ENCODE results near the gene KAZN.

The KAZN gene

DNA sequence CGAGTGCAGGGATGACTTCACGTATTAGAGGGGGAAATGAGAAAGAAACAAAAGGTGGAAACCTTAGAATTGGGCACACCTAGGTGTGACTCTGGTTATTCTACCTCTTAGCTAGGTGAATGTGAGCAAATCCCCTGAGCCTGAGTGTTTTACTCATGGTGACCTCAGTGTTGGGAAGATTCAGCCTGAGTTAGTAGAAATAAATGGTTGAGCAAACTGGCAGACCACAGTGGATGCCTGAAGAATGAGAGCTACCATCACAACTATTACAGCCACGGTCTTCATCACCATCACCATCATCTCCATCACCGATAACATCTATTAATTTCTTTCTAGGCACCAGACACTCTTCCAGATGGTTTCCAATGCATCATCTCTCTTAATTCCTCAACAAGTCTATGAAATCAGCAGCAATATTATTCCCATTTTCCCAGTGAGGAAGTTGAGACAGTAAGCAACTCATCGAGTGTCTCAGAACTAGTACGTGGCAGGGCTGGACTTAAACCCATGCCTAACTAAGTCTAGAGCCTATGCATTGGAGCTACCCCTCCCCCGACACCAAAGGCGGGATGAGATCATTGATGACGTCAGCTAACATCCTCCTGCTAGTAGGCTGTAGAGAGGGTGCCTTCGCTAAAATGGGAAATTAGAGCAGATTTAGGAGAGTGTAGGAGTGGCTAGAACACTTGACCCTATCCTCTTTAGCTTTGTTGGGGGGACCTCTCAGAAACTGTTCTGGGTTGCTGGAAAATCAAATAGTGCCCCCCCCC is 7.9 kb upstream of the KAZN start:
- no peak for DNase-seq (ENCODE audit: low read depth in 2 of 2)

DNA sequence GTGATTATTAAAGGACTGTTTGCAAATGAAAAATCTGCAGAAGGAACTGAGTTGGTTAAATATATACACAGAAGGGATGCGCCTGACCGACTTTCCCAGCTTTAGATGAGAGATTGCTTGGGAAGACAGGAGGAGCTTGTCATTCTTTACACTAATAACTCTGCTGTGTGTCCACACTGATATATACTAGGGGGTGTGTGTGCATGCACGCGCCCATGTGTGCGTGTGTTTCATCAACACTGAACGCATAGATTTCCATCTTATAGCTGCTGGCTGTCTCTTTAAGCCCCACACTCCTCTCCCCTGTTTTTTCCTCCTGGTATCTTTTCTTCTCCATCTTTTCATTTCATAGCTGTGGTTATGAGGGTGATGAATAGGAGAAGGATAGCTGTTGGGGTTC is 6.9 kb upstream of the KAZN start:
- no peak for DNase-seq (ENCODE audit: low read depth in 2 of 2)

DNA sequence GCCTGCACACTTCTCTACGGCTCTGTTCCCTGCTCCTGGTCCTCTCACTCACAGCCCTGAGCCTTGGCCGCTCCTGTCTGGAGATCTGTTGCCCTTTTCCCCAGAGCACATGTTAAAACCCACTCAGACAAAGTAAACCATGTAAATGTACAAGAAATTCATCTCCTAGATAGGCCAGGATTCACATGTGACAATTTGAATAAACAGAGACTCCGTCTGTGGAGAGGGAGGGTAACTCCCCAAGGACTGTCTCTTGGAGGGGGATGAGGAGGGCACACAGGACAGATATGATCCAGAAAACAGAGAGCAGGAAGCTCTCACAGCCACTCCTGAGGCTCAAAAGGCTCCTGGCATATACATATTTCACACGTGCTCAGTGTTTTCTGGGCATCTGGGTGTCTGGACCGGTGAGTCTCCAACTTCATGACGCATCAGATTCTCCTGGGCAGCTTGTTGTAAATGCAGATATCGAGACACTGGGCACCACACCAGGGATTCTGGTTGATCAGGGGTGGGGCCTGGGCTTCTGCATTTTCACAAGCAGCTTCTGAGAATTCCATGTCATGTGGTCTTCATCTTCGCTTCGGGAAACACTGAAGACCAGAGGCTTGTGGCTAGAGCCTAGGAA is 6.4 kb upstream of the KAZN start:
- DNase-seq (ENCODE audit: low read depth in 2 of 2), result no peak

DNA sequence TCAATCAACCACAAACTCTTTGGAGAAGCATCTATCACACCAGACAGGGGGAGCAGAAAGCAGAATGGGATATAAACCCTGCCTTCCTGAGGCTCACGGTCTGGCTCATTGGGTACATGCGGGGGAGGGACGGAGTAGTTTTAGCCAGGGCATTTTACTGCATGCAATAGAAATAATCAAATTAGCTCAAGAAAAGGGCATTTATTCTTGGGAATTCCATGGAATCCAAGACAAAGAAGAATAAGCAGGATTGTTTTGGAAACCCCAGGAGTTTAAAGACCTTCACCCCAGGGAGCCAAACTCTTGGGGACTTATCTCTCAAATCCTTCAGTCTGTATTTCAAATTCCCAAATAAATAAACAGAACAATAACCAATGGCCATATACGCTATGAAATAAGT is 5.2 kb upstream of the KAZN start:
- DNase-seq (ENCODE audit: low read depth in 2 of 2), result no peak

DNA sequence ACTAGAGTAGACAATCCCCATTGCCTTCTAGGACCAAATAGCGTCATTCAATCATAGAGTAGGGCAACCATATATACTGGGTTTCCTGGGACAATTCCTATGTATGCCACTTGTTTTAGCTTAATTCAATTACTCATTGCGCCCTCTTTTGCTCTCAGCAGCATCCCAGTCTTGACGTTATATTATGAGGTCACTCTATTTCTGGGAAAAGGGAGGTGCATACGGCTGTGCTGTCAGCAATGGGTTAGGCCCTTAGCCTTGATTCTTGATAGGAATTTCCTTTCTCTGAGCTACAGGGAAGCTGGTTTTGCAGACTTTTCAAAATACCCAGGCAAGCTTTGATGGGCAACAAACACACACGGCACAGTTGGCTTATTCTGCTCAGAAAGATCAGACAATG is 4.4 kb upstream of the KAZN start:
- DNase-seq (ENCODE audit: low read depth in 2 of 2), result no peak

DNA sequence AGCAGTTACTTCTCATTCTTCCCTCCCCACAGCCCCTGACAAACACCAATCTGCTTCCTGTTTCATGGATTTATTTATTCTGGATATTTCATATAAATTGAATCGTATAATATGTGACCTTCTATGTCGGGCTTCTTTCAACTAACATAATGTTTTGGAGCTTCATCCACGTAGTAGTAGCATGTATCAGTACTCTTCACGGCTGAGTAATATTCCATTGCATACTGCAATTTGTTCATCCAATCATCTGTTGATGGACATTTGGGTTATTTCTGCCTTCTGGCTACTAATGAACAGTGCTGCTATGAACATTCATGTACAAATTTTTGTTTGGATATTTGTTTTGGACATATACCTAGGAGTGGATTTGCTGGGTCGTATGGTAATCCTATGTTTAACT is 1.9 kb upstream of the KAZN start:
- DNase-seq (ENCODE audit: low read depth in 2 of 2), result no peak

DNA sequence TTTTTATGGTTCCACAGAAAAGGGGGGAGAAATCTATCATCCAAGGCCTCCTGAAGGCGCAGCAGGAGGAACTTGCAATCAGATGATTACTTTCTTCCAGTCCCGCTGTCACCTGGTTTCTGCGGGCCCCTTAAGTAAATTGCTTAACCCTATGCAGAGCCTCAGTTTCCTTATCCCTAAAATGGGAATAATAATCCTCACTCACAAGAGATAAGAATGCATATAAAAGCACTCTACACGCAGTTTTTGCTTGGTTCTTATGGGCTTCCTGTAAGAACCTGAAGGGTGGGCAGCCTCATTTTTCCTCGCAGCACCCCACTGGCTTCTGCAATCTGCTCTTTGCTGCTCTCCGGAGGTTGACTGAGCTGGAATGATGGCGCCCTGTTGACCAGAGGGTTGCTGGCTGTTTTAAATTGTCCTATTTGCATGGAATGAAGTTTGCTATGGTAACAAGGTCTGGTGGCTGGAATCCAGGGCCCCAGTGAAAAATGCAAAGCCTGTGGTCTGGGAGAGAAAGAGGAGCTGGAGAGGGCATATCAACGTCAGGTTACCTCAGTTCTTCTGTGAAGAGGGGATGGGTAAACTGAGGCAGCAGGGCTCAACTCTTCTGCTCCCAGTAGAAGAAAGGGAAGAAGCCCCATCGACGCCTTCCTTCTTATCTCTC is 1.0 kb upstream of the KAZN start:
- no peak for DNase-seq (ENCODE audit: low read depth in 2 of 2)

DNA sequence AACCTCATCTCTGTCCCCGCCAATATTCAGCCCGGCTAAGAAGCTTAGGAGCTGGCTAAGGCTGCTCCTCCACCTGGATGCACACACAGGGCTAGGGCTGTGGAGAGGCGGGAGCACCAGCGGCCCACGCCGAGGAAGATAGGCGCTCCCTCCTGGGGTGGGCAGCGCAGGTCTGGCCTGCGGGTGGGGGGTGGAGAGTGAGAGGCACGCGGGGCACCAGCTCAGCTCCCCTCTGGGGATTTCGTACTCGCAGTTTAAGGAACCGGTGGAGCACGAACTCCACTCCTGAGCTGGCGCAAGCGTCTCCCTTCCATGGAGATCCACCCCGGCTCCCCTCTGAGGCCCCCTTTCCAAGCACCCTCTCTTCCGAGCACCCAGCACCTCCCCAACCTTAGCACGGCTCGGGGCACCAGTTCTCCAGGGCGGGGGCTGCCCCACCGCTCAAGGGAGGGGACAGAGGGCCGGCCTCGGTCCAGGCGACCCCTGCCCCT is 433 bp upstream of the KAZN start:
- no peak for DNase-seq (ENCODE audit: low read depth in 2 of 2)

DNA sequence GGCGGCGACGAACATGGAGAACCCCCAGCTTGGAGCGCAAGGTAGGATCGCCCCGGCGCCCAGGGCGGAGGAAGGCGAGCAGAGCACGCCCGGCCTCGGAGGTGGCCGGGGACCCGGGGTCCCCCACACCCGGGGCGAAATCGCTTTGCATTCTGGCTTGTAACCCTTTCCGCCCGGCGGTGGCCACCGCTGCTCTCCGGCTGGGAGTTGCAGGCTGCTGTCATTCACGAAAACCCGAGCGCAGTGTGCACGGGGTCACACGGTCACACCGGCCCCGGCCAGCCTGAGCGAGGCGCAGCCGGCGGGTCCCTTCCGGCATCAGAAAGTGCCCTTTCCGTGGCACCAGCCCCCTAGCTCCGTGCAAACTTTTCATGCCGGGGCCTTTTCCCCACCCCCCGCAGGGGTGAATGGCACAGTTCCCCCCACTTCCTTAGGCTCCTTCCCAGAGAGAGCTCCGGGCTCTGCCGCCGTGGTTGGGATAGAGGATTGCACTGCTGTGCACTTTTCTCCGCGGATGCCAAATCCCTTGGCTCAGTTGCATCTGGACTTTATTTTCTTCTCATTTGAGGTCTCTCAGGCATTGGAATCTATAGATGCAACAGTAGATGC is 802 bp downstream of the KAZN start:
- no peak for DNase-seq (ENCODE audit: low read depth in 2 of 2)

DNA sequence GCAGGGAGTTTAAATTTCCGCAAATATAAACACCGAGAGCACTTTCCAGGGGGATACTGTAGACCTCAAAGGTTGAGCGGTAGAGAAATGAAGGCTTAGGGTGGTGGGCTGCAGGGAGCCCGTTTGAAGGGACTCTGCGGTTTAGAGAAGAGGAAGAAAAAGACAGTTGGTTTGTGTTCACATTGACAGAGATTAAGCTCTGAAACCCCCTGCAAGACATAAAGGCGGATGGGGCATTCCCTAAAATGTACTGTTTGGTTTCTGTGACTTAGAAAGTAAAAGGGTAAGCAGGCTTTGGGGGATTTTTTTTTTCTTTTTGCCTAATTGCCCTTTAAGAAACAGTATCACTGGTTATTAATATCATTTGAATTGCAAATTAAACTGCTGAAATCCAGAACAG is 1.3 kb downstream of the KAZN start:
- DNase-seq (ENCODE audit: low read depth in 2 of 2), result no peak

DNA sequence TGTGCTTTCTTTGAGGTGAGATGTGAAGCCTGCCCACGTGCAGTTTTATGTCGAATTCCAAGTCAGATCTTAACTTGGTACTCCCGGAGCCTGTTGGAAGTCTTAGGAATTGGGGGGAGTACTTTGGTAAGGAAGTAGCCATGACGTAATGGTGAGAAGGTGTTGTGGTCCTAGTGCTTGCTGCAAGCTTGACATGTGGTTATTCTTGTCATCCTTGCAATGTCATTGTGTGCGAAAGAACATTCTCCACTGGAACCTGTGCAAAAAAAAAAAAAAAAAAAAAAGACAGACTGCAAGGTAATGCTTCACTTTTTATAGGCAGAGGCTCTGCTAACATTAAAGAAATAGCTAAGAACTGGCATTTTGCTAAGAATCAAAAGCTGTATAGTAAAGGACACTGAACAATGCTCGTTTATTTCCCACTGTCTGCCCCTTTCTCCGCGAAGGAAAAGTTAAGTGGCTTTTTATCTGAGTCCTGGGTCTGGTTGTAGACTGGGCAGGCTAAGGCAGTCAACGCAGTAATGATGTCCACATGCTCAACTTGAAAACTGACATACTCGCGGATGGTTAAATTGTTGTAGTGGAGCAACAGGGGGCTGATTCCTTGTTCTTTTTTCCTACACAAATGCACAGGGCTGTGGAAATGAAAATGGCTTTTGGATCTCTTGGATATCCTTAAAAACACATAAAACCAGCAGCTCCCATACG is 2.1 kb downstream of the KAZN start:
- no peak for DNase-seq (ENCODE audit: low read depth in 2 of 2)

DNA sequence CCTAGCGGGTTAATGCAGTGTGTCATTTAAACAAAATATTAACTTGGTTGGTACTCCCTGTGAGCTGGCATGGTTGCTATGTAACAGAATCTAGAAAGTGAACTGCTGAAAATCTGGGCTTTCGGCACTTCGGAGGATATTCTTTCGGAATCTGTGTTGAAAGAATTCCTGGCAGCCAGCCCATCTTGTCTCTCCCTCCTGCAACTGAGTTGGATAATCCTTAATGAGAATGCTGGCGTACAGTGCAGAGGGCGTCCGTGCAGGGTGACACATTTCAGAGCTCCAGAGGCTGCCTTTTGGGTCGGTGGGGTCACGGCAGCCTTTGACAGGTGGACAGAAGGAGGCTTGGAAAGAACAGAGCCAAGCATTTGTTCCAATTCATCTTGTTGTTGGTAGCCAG is 3.7 kb downstream of the KAZN start:
- no peak for DNase-seq (ENCODE audit: low read depth in 2 of 2)

DNA sequence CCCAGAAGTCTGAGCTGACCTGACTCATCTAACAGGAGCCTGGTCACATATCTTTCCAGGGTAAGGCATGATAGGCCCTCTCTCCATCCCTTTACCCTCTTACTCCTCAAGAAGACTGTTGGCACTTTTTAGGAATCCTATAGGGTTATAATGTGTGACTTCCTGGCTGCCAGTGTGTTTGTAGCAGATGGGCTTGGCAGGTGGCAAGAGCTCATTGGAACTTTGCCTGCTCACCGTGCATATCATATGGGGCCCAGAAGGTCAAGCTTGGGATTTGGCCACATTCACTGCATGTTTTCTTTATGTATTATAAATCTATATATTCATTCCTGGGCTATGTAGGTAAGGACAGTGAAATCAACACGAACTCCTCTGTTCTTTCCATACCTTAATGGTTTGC is 5.2 kb downstream of the KAZN start:
- DNase-seq (ENCODE audit: low read depth in 2 of 2), result no peak

DNA sequence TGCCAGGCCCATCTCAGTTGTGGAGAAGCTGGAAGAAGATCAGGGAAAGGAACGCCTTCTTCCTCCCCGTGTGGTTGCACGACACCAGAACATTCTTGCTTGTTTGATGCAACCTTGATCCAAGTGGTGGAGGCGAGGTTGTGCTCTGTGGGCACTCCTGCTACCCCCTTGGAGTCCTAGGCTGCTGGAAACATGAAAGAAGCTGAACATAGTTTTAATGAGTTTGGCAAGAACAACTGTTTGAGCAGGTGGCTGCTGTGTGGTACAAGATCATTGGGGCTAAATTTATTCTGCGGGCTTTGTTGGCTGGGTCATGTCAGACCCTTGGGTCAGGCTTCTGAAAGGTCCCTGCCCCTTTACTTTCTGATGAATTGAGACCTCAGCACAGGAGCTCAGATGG is 5.9 kb downstream of the KAZN start:
- DNase-seq (ENCODE audit: low read depth in 2 of 2), result no peak

DNA sequence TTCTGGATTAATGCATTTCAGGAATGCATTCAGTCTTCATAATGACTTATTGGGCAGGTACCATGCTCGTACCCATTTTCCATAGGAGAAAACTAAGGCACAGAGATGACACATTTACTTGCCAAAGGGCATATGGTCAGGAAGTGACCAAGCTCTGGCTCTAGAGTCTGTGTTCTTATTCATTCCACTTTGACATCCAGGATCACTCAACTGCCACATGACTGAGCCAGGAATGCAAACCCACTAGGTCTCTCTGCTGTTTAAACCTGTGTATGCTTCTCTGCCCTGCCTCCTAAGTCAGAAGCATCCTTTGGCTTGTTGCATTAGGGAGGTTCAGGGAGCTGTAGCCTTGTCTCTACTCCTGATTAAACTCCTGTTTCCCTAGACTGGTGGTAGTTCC is 7.5 kb downstream of the KAZN start:
- no peak for DNase-seq (ENCODE audit: low read depth in 2 of 2)

DNA sequence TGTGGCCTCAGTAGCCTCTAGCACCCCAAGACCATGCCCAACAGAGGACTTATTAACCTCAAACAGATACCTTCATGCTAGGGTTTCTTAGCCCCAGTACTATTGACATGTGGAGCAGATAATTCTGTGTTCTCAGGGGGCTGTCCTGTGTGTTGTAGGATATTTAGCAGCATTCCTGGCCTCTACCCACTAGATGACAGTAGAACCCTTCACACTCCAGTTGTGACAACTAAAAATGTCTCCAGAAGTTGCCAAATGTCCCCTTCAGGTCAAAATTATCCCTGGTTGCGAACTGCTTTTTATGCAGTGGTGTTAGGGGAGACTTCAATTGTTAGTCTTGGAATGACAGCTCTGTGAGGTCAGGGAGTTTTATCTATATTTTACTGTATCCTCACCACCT is 8.1 kb downstream of the KAZN start:
- DNase-seq (ENCODE audit: low read depth in 2 of 2), result no peak

DNA sequence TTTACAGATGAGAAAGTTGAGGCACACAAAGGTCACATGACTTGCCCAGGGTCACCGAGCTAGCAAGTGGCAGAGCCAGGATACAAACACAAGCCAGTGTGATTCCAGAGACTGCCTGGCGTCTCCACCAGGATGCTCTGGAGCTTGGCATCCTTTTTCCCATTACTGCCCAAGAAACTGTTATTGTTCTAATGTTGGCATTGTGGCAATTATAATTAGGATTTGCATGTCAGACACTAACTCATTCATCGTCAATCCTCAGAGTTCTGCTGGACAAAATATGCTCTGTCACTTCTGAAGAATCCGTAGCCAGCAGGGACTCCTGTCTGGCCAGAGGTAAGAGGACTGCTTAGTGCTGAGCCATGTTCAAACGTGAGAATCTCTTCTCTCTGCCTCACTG is 8.8 kb downstream of the KAZN start:
- DNase-seq (ENCODE audit: low read depth in 2 of 2), result no peak

DNA sequence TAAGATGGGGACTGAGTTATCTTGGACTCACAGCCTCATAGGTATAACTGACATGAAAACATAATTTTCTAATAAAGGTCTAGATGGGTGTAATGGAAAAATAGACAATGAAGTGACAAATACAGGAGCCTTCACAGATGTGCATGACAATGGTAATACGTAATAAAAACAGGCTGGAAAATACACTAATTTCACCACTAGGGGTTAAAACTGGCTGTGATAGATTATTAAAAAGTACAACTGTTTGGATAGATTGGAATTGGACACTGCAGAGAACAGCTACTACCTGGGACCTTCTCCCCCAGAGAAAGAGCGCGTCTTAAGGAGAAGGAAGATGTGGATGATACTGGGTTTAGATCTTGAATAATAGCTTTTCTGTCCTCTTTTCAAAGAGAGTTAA is 9.8 kb downstream of the KAZN start:
- no peak for DNase-seq (ENCODE audit: low read depth in 2 of 2)

DNA sequence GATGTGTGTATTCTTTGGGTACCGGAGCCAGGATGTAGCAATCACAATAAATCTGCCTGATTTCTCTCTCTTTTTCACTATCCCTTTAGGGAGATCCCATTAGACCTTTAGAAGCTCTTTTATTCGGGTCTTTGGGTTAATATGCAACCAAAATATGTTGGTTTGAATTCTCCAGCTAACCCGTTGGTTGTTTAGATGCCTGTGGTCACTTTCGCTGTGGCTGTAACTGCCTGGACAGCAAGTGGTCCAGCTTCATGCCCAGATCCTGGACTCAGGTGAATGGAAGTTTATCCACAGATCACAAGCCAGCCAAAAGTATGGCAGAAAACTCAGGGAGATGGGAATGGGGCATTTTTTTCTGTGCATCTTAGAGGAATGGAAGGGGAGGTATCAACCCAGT is 12.3 kb downstream of the KAZN start:
- no peak for DNase-seq (ENCODE audit: low read depth in 2 of 2)

DNA sequence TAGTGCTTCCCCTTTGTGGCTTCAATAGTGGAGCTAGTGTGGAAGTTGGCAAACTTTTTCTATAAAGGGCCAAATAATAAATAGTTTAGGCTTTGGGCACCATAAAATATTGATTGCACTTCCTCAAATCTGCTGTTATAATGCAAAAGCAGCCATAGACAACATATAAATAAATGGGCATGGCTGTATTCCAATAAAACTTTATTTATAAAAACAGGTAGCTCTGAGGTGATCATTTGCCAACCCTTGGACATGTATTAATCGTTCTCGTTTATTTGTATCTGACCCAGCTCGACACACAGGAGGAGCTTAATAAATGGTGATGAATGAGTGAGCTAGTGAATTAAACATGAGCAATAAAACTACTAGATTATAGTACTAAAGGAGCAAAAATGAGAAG is 13.3 kb downstream of the KAZN start:
- no peak for DNase-seq (ENCODE audit: low read depth in 2 of 2)

DNA sequence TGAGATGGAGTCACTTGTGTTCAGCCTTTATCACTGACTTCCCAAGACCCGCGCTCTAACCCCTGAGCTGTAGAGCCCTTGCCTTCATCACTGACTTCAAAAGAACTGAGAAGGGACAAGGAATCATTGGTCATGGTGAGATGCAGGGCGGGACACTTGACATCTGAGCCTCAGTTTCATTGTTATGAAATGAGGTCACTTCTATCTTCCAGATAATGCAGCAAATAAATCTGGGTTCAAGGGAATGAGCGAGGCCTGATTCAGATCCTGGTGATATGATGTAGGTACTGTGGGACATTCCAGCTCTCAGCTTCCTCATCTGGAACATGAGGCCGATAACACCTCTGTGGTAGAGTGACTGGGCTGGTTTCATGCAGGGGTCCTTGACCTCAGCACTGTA is 13.8 kb downstream of the KAZN start:
- no peak for DNase-seq (ENCODE audit: low read depth in 2 of 2)

DNA sequence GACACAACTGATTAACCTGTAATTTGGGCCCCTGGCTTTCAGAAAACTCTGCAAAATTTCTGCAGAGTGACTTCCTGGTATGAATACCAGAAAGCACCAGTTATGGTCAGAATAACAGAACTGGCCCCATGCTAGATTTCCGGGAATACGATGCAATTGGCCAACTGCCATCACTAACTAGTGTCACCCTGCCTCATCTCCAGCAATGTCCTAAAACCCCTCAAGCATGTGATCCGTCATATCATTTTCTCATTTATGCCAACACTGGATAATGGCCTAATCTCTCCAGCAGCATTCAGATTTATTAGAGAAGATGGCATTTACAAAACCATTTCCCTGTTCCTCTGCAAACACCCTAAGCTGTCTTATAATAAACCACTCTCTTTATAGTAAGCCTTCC is 15.4 kb downstream of the KAZN start:
- no peak for DNase-seq (ENCODE audit: low read depth in 2 of 2)

All from stimulated activated CD8-positive, alpha-beta memory T cell treated with anti-CD3 and anti-CD28 coated beads, Interleukin-7, amount 100 ng/mL, for 1 hour (primary cell).